OCI-LY7 (cell line): Measurements from ENCODE around the gene CEP72. TPM values are rescaled to one million over a fixed set of nuclear protein-coding genes. Genes with fewer than 3 reads are reported as not detected.

ENCODE experiments used
- BruUV-seq: library from RNA; stranded (reverse); fragments of 400-500 nt; replicated peaks from 2 replicates; lab custom pipeline; 2021; lab: Mats Ljungman, UMichigan
- CTCF ChIA-PET: fragments of 300-600 bp; sonication (Branson Sonifier 250); formaldehyde crosslinking; loops from one replicate; lab custom pipeline; 2022; ENCODE audit warnings: antibody characterized with exemption; ENCODE audit not compliant: unreplicated experiment; lab: Charles Lee
- POLR2A ChIA-PET: fragments of 300-600 bp; sonication (Branson Sonifier 250); formaldehyde crosslinking; loops from one replicate; lab custom pipeline; 2022; ENCODE audit warnings: antibody characterized with exemption; lab: Charles Lee
- DNase-seq: peaks from one replicate; pipeline ENCODE4 v3.0.0-alpha.2; 2015; ENCODE audit warnings: low spot score
- H2AFZ ChIP-seq: fragments of 200-600 bp; sonication (generic), shearing (Covaris generic); 2 replicates; pipeline ENCODE4 v1.6.1; 2014; ENCODE audit warnings: mild to moderate bottlenecking, antibody characterized with exemption, low read length, moderate library complexity
- H3K27ac ChIP-seq: fragments of 200-600 bp; sonication (generic); 2 replicates; pipeline ENCODE4 v1.5.1; 2014; ENCODE audit warnings: mixed run types, low read depth, mild to moderate bottlenecking, moderate library complexity, low read length, inconsistent platforms; ENCODE audit not compliant: poor library complexity, severe bottlenecking
- H3K36me3 ChIP-seq: fragments of 200-600 bp; sonication (generic); 2 replicates; pipeline ENCODE4 v1.6.1; 2014; ENCODE audit warnings: mild to moderate bottlenecking, antibody characterized with exemption, low read length, moderate library complexity, mixed read lengths; ENCODE audit not compliant: insufficient read depth
- H3K4me1 ChIP-seq: fragments of 200-600 bp; sonication (generic); 2 replicates; pipeline ENCODE4 v1.5.1; 2014; ENCODE audit warnings: mild to moderate bottlenecking, low read length; ENCODE audit not compliant: insufficient read depth, poor library complexity, severe bottlenecking
- H3K4me2 ChIP-seq: fragments of 200-600 bp; sonication (generic); 2 replicates; pipeline ENCODE4 v1.6.1; 2014; ENCODE audit warnings: mild to moderate bottlenecking, low read length
- H3K4me3 ChIP-seq: fragments of 200-600 bp; sonication (generic); 2 replicates; pipeline ENCODE4 v1.5.1; 2014; ENCODE audit warnings: mild to moderate bottlenecking, low read depth, low read length; ENCODE audit not compliant: poor library complexity, severe bottlenecking
- H3K79me2 ChIP-seq: fragments of 200-600 bp; sonication (generic); 2 replicates; pipeline ENCODE4 v1.6.1; 2016; ENCODE audit warnings: low read depth, mild to moderate bottlenecking, low read length, moderate library complexity, mixed read lengths; ENCODE audit not compliant: insufficient read depth
- H3K9me2 ChIP-seq: fragments of 200-600 bp; sonication (generic); 2 replicates; pipeline ENCODE4 v1.6.1; 2016; ENCODE audit warnings: mild to moderate bottlenecking, low read length, mixed read lengths; ENCODE audit not compliant: insufficient read depth
- H3K9me3 ChIP-seq: fragments of 200-600 bp; sonication (generic); 2 replicates; pipeline ENCODE4 v1.6.1; 2014; ENCODE audit warnings: mild to moderate bottlenecking, mixed run types, low read length, mixed read lengths
- H4K20me1 ChIP-seq: fragments of 200-600 bp; sonication (generic); 2 replicates; pipeline ENCODE4 v1.6.1; 2014; ENCODE audit warnings: mild to moderate bottlenecking, antibody characterized with exemption, low read length, moderate library complexity, mixed read lengths; ENCODE audit not compliant: insufficient read depth
- CTCF ChIP-seq: fragments of 200-600 bp; sonication (generic); conservative IDR thresholded peaks from 2 replicates; pipeline ENCODE4 v1.5.1; 2014; ENCODE audit warnings: mild to moderate bottlenecking, antibody characterized with exemption, low read length, moderate library complexity, mixed read lengths
- EZH2phosphoT487 ChIP-seq: fragments of 200-600 bp; sonication (generic); IDR thresholded peaks from 2 replicates; pipeline ENCODE4 v1.6.1; 2018; ENCODE audit warnings: low read depth, borderline replicate concordance, mild to moderate bottlenecking, mixed run types, antibody characterized with exemption, low read length, moderate library complexity, mixed read lengths
- intact Hi-C: fragments of 100-400 bp; cut with micrococcal nuclease; formaldehyde crosslinking; loops from one replicate; pipeline ENCODE4 v1.10.0; 2022; ENCODE audit not compliant: unreplicated experiment
- total RNA-seq, 2 experiments: library from RNA; depleted of rRNA in 1 of 2; stranded (reverse); fragments of >200 nt in 1 of 2; shearing (Covaris generic) in 1 of 2; gene quantifications; 2 replicates each; pipeline ENCODE4 v1.2.3, GENCODE V29; 2014 to 2022

CEP72 gene
- total RNA-seq, 2 experiments from 2014 or later = 26.9 to 42.7 TPM

- TF ChIP-seq EZH2phosphoT487 = no peak
- no peak for TF ChIP-seq CTCF
- no peaks in the 10 kb centered on the region for H3K9me2 ChIP-seq
- no peak overlapping the region for H3K4me2 ChIP-seq
- DNase-seq = no peak
- H3K4me1 ChIP-seq = no peaks in the 10 kb centered on the region
- ChIA-PET CTCF (no interaction called here), POLR2A (no interaction called here)
- no peak overlapping the region for H2AFZ ChIP-seq
- H3K9me3 ChIP-seq = no peaks in the 10 kb centered on the region
- no peak overlapping the region for H3K4me3 ChIP-seq
- BruUV-seq = no TSS peak
- no peak overlapping the region for H3K27ac ChIP-seq
- peaks cover 21% of the 10 kb centered on the region for H3K36me3 ChIP-seq
- H4K20me1 ChIP-seq = no peaks in the 10 kb centered on the region
- intact Hi-C loops = no loop called here
- H3K79me2 ChIP-seq = no peaks in the 10 kb centered on the region
These were observed 52.8 kb downstream of the CEP72 start for GRCh38 chr5:664994-665360.

DNA sequence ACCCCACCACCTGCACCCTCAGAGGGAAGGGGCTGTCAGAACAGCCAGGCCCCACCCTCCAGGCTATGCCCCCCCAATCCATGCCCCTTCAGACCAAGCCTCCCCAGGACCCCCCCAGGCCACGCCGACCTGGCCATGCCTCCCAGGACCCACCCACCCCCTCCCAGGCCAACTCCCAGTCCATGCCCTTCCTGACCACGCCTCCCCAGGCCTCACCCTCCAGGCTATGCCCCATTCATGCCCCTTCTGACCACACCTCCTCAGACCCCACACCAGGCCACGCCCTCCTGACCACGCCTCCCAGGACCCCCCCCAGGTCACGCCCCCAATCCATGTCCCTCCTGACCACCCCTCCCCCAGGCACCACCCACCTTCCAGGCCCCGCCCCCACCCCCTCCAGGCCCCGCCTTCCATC is 53.4 kb downstream of the CEP72 start:
- intact Hi-C loops = no loop called here
- Histone ChIP-seq H3K9me3 (no peaks in the 10 kb centered on the region), H3K27ac (no peak overlapping the region), H3K9me2 (no peaks in the 10 kb centered on the region), H4K20me1 (no peaks in the 10 kb centered on the region), H3K4me1 (no peaks in the 10 kb centered on the region), H3K4me3 (no peak overlapping the region), H2AFZ (no peak overlapping the region), H3K79me2 (no peaks in the 10 kb centered on the region), H3K36me3 (peaks cover 16% of the 10 kb centered on the region), H3K4me2 (no peak overlapping the region)
- BruUV-seq = no TSS peak
- CTCF ChIA-PET = no interaction called here
- no peak for DNase-seq
- TF ChIP-seq CTCF = no peak
- no peak for TF ChIP-seq EZH2phosphoT487
- POLR2A ChIA-PET = no interaction called here

GRCh38 chr5:665956-666711 is 54.0 kb downstream of the CEP72 start:
- no peak for DNase-seq
- Histone ChIP-seq H3K4me1 (no peaks in the 10 kb centered on the region), H2AFZ (no peak overlapping the region), H3K9me2 (no peaks in the 10 kb centered on the region), H3K4me2 (no peak overlapping the region), H3K79me2 (no peaks in the 10 kb centered on the region), H3K9me3 (no peaks in the 10 kb centered on the region), H3K4me3 (no peak overlapping the region), H4K20me1 (no peaks in the 10 kb centered on the region), H3K36me3 (peaks cover 14% of the 10 kb centered on the region; the same call in 1 of the 2 replicates), H3K27ac (no peak overlapping the region)
- POLR2A ChIA-PET = interaction anchor here (0.6 kb wide), 2 partner anchors 465 to 1036 kb away, joined by 3 read pairs; no protein-coding TSS in a partner anchor
- TF ChIP-seq CTCF (no peak), EZH2phosphoT487 (no peak)
- CTCF ChIA-PET = no interaction called here
- intact Hi-C loops = no loop called here
- BruUV-seq = no TSS peak
